HepG2 (cell line): Measurements from ENCODE around the gene TMEM145. TPM values are rescaled to one million over a fixed set of nuclear protein-coding genes. Genes with fewer than 3 reads are reported as not detected.

Experiments
- ARHGAP35 ChIP-seq: sonication (generic); formaldehyde crosslinking; IDR thresholded peaks from 2 replicates; pipeline ENCODE4 v1.9.0; 2022; ENCODE audit warnings: mild to moderate bottlenecking, inconsistent platforms, moderate library complexity, missing genetic modification reagents, borderline replicate concordance
- DR1 ChIP-seq: sonication (generic); formaldehyde crosslinking; IDR thresholded peaks from 2 replicates; pipeline ENCODE4 v1.8.0; 2021; ENCODE audit warnings: mild to moderate bottlenecking, missing genetic modification reagents, inconsistent platforms
- IKZF5 ChIP-seq: IDR thresholded peaks from 2 replicates; pipeline ENCODE4 v1.6.1; 2018; ENCODE audit warnings: missing genetic modification reagents, mild to moderate bottlenecking, missing compliant biosample characterization
- NPAS2 ChIP-seq: sonication (generic); formaldehyde crosslinking; IDR thresholded peaks from 2 replicates; pipeline ENCODE4 v1.8.0; 2022; ENCODE audit warnings: mild to moderate bottlenecking, missing genetic modification reagents, borderline replicate concordance
- PHF5A ChIP-seq: IDR thresholded peaks from one replicate; pipeline ENCODE4 v1.6.1; 2018; ENCODE audit warnings: low read depth, missing genetic modification reagents; ENCODE audit not compliant: unreplicated experiment
- RARA ChIP-seq: IDR thresholded peaks from 2 replicates; pipeline ENCODE4 v1.6.1; 2016; ENCODE audit warnings: missing genetic modification reagents, missing compliant biosample characterization
- RBM39 ChIP-seq: fragments of 200-400 bp; formaldehyde crosslinking; IDR thresholded peaks from one replicate; pipeline ENCODE4 v1.6.1; 2018; ENCODE audit warnings: antibody characterized with exemption, mild to moderate bottlenecking, low read depth, low read length; ENCODE audit not compliant: poor library complexity, severe bottlenecking
- RCOR2 ChIP-seq: IDR thresholded peaks from 2 replicates; pipeline ENCODE4 v1.6.1; 2016; ENCODE audit warnings: missing biosample characterization, missing genetic modification reagents
- REPIN1 ChIP-seq: sonication (generic); formaldehyde crosslinking; IDR thresholded peaks from 2 replicates; pipeline ENCODE4 v1.8.0; 2022; ENCODE audit warnings: missing genetic modification reagents, low read depth, mild to moderate bottlenecking, borderline replicate concordance
- SMC3 ChIP-seq: IDR thresholded peaks from 2 replicates; pipeline ENCODE4 v1.6.1; 2011; ENCODE audit warnings: low read length, improper control_type of control experiment
- SOX6 ChIP-seq, 2 experiments: fragments of 450-650 bp in 1 of 2; sonication (generic) in 1 of 2; formaldehyde crosslinking in 1 of 2; IDR thresholded peaks; 2 replicates each; pipeline versions ENCODE4 v1.4.0 to v1.6.1; 2017 to 2020; ENCODE audit warnings: antibody characterized with exemption in 1 of 2, mild to moderate bottlenecking in 1 of 2, missing genetic modification reagents in 1 of 2
- STAG1 ChIP-seq: sonication (generic); formaldehyde crosslinking; IDR thresholded peaks from 2 replicates; pipeline ENCODE4 v1.4.0; 2020; ENCODE audit warnings: missing genetic modification reagents
- TBP ChIP-seq: sonication (generic); formaldehyde crosslinking; IDR thresholded peaks from 2 replicates; pipeline ENCODE4 v1.5.0; 2020; ENCODE audit warnings: missing genetic modification reagents
- TFAP4 ChIP-seq: sonication (generic); IDR thresholded peaks from 2 replicates; pipeline ENCODE4 v1.6.1; 2016; ENCODE audit warnings: low read depth, borderline replicate concordance
- THAP8 ChIP-seq: sonication (generic); formaldehyde crosslinking; IDR thresholded peaks from 2 replicates; pipeline ENCODE4 v1.5.1; 2020; ENCODE audit warnings: missing genetic modification reagents, mild to moderate bottlenecking, borderline replicate concordance
- ZBTB33 ChIP-seq: sonication (generic); formaldehyde crosslinking; IDR thresholded peaks from 2 replicates; pipeline ENCODE4 v1.4.0; 2020; ENCODE audit warnings: missing genetic modification reagents
- ZFY ChIP-seq: sonication (generic); formaldehyde crosslinking; IDR thresholded peaks from 2 replicates; pipeline ENCODE4 v1.4.0; 2020; ENCODE audit warnings: missing genetic modification reagents
- ZMAT3 ChIP-seq: sonication (generic); formaldehyde crosslinking; conservative IDR thresholded peaks from 2 replicates; pipeline ENCODE4 v1.7.0; 2021; ENCODE audit warnings: missing genetic modification reagents
- ZNF30 ChIP-seq: sonication (generic); formaldehyde crosslinking; IDR thresholded peaks from 2 replicates; pipeline ENCODE4 v1.5.0; 2020; ENCODE audit warnings: mild to moderate bottlenecking, missing genetic modification reagents
- ZNF605 ChIP-seq: sonication (generic); formaldehyde crosslinking; IDR thresholded peaks from 2 replicates; pipeline ENCODE4 v1.8.0; 2022; ENCODE audit warnings: mild to moderate bottlenecking, missing genetic modification reagents
- ZNF713 ChIP-seq: sonication (generic); formaldehyde crosslinking; IDR thresholded peaks from 2 replicates; pipeline ENCODE4 v1.4.0; 2020; ENCODE audit warnings: mild to moderate bottlenecking, missing genetic modification reagents
- ZNF792 ChIP-seq: IDR thresholded peaks from 2 replicates; pipeline ENCODE4 v1.6.1; 2016
- polyA plus RNA-seq, 8 experiments: library from polyadenylated mRNA; depleted of rRNA in 3 of 8; stranded (reverse) in 7 of 8; unstranded in 1 of 8; fragments of >200 nt; fragmentation: Illumina TruSeq in 4 of 8; extraction: Trizol in 4 of 8; gene quantifications; 2 replicates each; pipeline versions ENCODE4 v1.2.1 to v1.2.3, GENCODE V29; 2011 to 2016; ENCODE audit warnings: low read depth in 4 of 8, missing spikeins in 1 of 8, mixed read lengths in 1 of 8; ENCODE audit not compliant: insufficient read depth in 1 of 8
- total RNA-seq, 5 experiments: library from RNA; depleted of rRNA; stranded (reverse); fragments of >200 nt; fragmentation: Illumina TruSeq; extraction: Trizol; gene quantifications; 2 replicates each; pipeline ENCODE4 v1.2.3, GENCODE V29; 2016; ENCODE audit warnings: low read depth in 1 of 5
- TF ChIP-seq, protein P1 (sequence below): sonication (generic); formaldehyde crosslinking; IDR thresholded peaks from 2 replicates; pipeline ENCODE4 v1.4.0; 2020; ENCODE audit warnings: missing genetic modification reagents

Gene TMEM145
- total and polyA plus RNA-seq, 2 of the 13 experiments (the other 11 are each of a cell fraction or from before 2014, with no cell fraction given) = 0.07 to 5.1 TPM

DNA sequence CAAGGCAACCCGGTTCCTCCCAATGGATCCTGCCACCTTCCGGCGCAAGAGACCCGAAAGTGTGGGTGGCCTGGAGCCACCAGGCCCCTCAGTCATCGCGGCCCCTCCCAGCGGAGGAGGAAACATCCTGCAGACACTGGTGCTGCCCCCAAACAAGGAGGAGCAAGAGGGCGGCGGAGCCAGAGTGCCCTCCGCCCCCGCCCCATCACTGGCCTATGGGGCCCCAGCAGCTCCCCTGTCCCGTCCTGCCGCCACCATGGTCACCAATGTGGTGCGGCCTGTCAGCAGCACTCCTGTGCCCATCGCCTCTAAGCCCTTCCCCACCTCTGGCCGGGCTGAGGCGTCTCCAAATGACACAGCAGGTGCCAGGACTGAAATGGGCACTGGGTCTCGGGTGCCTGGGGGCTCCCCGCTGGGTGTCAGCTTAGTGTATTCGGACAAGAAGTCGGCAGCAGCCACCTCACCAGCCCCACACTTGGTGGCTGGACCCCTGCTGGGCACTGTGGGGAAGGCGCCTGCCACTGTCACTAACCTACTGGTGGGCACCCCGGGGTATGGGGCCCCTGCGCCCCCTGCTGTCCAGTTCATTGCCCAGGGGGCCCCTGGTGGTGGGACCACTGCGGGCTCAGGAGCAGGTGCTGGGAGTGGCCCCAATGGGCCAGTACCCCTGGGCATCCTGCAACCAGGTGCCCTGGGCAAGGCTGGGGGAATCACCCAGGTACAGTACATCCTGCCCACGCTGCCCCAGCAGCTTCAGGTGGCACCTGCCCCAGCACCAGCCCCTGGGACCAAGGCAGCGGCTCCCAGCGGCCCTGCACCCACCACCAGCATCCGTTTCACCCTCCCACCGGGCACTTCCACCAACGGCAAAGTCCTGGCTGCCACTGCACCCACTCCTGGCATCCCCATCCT lies 22.3 kb upstream of the TMEM145 start (continued):
- 0 out of 2 replicates have a peak, but pooled peaks have one; percentile 26 for TF ChIP-seq ZNF792
- no peak for TF ChIP-seq THAP8 (CRISPR knock-in tag)
- peak; percentile 51 for TF ChIP-seq RBM39
- TF ChIP-seq ARHGAP35 (CRISPR knock-in tag) = no peak
- TF ChIP-seq RCOR2 (CRISPR knock-in tag) = no peak
- TF ChIP-seq ZFY (CRISPR knock-in tag) = 0 out of 2 replicates have a peak, but pooled peaks have one; percentile 19
- no peak for TF ChIP-seq ZNF713
- no peak for TF ChIP-seq ZNF605 (CRISPR knock-in tag)
- no peak for TF ChIP-seq TFAP4
- TF ChIP-seq SMC3 = peak; percentile 60; the same call in 1 of the 2 replicates
- no peak for TF ChIP-seq IKZF5 (CRISPR knock-in tag)
- TF ChIP-seq PHF5A (CRISPR knock-in tag) = no peak
- no peak for TF ChIP-seq TBP
- TF ChIP-seq, protein P1, sequence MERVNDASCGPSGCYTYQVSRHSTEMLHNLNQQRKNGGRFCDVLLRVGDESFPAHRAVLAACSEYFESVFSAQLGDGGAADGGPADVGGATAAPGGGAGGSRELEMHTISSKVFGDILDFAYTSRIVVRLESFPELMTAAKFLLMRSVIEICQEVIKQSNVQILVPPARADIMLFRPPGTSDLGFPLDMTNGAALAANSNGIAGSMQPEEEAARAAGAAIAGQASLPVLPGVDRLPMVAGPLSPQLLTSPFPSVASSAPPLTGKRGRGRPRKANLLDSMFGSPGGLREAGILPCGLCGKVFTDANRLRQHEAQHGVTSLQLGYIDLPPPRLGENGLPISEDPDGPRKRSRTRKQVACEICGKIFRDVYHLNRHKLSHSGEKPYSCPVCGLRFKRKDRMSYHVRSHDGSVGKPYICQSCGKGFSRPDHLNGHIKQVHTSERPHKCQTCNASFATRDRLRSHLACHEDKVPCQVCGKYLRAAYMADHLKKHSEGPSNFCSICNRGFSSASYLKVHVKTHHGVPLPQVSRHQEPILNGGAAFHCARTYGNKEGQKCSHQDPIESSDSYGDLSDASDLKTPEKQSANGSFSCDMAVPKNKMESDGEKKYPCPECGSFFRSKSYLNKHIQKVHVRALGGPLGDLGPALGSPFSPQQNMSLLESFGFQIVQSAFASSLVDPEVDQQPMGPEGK = peak; percentile 67
- no peak for TF ChIP-seq RARA
- TF ChIP-seq SOX6 (IDR thresholded peaks at IDR 0.05) = no peak
- 0 out of 2 replicates have a peak, but pooled peaks have one; percentile 9 for TF ChIP-seq SOX6 (CRISPR knock-in tag; IDR thresholded peaks at IDR 0.05)
- TF ChIP-seq ZMAT3 (CRISPR knock-in tag) = no peak
- peak; percentile 57; the same call in 1 of the 2 replicates for TF ChIP-seq ZBTB33
- TF ChIP-seq NPAS2 (CRISPR knock-in tag) = no peak
- no peak for TF ChIP-seq ZNF30 (CRISPR knock-in tag)
- peak; percentile 73 for TF ChIP-seq STAG1 (CRISPR knock-in tag)
- 0 out of 2 replicates have a peak, but pooled peaks have one; percentile 34 for TF ChIP-seq DR1
- TF ChIP-seq REPIN1 (CRISPR knock-in tag) = no peak
